ENCODE results near the gene MAT2A. TPM values are rescaled to one million over a fixed set of nuclear protein-coding genes. Genes with fewer than 3 reads are reported as not detected.
A peak's percentile ranks its signal among the peaks of the same experiment; 100 is the strongest.
"Not testable (repeated sequence)": the region's sequence is repeated elsewhere in the genome, so short reads cannot be mapped to it uniquely, and the experiment has no call there.

MAT2A gene
- total and polyA plus RNA-seq, 10 donors: 41.3 to 195 (median 133) TPM

DNA sequence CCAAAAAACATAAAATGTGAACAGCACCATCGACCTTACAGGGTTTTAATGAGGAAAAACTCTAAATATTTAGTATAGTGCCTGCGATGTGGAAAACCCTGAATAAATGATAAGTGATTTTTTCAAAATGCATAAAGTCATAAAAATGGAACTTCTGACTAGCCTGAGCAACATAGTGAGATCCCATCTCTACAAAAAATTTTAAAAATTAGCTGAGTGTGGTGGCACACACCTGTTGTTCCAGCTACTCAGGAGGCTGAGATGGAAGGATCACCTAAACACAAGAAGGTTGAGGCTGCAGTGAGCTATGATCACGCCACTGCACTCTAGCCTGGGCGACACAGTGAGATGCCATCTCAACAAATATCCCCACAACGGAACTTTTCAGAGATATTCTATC, 18.2 kb downstream of the MAT2A start:
- peaks cover 9 to 37% (median 22%) of the 10 kb centered on the region in 6 donors for H3K4me1 ChIP-seq
- H3K27ac ChIP-seq: no peak overlapping the region
- no peak for DNase-seq
- no peak for TF ChIP-seq POLR2A (IDR thresholded peaks at IDR 0.05)
- TF ChIP-seq, protein P1, sequence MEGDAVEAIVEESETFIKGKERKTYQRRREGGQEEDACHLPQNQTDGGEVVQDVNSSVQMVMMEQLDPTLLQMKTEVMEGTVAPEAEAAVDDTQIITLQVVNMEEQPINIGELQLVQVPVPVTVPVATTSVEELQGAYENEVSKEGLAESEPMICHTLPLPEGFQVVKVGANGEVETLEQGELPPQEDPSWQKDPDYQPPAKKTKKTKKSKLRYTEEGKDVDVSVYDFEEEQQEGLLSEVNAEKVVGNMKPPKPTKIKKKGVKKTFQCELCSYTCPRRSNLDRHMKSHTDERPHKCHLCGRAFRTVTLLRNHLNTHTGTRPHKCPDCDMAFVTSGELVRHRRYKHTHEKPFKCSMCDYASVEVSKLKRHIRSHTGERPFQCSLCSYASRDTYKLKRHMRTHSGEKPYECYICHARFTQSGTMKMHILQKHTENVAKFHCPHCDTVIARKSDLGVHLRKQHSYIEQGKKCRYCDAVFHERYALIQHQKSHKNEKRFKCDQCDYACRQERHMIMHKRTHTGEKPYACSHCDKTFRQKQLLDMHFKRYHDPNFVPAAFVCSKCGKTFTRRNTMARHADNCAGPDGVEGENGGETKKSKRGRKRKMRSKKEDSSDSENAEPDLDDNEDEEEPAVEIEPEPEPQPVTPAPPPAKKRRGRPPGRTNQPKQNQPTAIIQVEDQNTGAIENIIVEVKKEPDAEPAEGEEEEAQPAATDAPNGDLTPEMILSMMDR (IDR thresholded peaks at IDR 0.05 in 8 of 11, conservative IDR thresholded peaks at IDR 0.05 in 3 of 11): no peak
- no peak for TF ChIP-seq POLR2AphosphoS5 (IDR thresholded peaks at IDR 0.05)
- no peaks in the 10 kb centered on the region for H3K9me3 ChIP-seq
- H3K27me3 ChIP-seq (replicated peaks in 1 of 7): no peaks in the 10 kb centered on the region
- H3K4me3 ChIP-seq: no peak overlapping the region
- 91 to 97% (median 95%) methylated on average over 5 of the region's 5 CpGs for WGBS, 5 donors
- peaks cover 0 to 72% (median 38%) of the 10 kb centered on the region in 6 donors for H3K36me3 ChIP-seq
- intact Hi-C loops (cut with DNase I; ENCODE audit: low total_unique reads): no loop called here

DNA sequence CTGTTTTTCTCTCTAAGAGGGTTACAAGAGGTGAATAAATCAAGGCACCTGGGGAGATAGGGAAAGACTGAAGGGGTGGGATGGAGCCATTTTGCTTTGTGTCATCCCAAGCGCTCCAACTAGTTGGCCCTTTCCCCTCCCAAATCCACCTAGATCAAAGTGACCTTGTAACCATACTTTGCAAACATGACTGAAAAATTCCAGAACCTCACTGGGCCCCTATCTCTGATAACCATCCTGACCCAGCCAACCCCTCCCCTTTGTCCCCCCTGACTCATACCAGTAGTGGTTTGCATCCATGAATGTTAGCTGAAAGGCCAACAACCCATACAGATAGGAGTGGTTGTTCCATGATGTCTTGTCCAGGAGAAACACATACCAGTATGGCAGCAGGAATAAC, 19.2 kb downstream of the MAT2A start:
- intact Hi-C loops (cut with DNase I; ENCODE audit: low total_unique reads): no loop called here
- DNase-seq: no peak
- TF ChIP-seq POLR2AphosphoS5 (IDR thresholded peaks at IDR 0.05) (no peak), POLR2A (IDR thresholded peaks at IDR 0.05) (no peak)
- TF ChIP-seq, protein P1 (IDR thresholded peaks at IDR 0.05 in 8 of 11, conservative IDR thresholded peaks at IDR 0.05 in 3 of 11): no peak
- Histone ChIP-seq H3K27me3 (replicated peaks in 1 of 7) (no peaks in the 10 kb centered on the region), H3K4me3 (no peak overlapping the region), H3K36me3 (peaks cover 0 to 61% (median 28%) of the 10 kb centered on the region in 6 donors), H3K4me1 (peaks cover 7 to 37% (median 22%) of the 10 kb centered on the region in 6 donors), H3K27ac (no peak overlapping the region), H3K9me3 (no peaks in the 10 kb centered on the region)
- WGBS, 5 donors: 94 to 100% (median 100%) methylated on average over 1 of the region's 1 CpG

DNA sequence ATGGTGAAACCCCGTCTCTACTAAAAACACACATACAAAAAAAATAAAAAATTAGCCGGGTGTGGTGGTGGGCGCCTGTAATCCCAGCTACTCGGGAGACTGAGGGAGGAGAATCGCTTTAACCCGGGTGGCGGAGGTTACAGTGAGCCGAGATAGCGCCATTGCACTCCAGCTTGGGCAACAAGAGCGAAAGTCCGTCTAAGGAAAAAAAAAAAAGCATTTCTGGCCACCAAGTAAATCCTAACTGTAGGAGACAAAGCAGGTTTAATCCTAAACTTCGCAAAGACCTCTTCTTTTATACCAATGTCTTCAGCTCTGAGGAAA, 21.4 kb downstream of the MAT2A start:
- Histone ChIP-seq H3K4me3 (peak overlapping the region in 7 of 8 donors; percentile 53 to 82 (median 72)), H3K36me3 (peaks cover 0 to 39% (median 11%) of the 10 kb centered on the region in 6 donors), H3K4me1 (peaks cover 7 to 51% (median 29%) of the 10 kb centered on the region in 6 donors), H3K27ac (peak overlapping the region in 1 of 8 donors; percentile 92)
- H3K27me3 ChIP-seq (replicated peaks in 1 of 7); intact Hi-C loops (cut with DNase I; ENCODE audit: low total_unique reads); H3K9me3 ChIP-seq: not testable (repeated sequence)
- peak; percentile 37 for DNase-seq
- 83 to 90% (median 87%) methylated on average over 12 of the region's 12 CpGs for WGBS, 5 donors

DNA sequence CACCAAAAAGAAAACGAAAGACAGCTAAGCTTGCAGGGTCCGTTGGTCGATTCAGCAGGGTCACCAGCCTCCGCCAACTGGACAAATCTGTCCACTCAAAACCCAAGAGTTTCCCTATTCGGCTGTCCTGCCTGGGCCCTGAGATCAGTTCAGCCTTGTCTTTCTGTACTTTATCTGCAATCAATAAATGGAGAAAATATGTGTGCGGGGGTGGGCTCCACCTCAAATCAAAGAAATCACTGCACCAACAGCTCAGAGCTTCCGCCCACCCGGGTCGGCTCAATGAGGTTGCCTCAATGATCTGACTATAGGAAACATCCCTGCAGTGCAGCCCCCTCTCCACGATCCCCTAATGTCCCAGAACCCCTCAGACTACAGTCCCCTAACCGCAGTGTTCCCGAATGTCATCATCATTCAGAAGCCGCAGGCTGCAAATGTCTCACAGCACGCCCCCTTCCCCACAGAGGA, 21.9 kb downstream of the MAT2A start:
- H3K9me3 ChIP-seq: no peaks in the 10 kb centered on the region
- peaks cover 0 to 35% (median 8%) of the 10 kb centered on the region in 6 donors for H3K36me3 ChIP-seq
- intact Hi-C loops (cut with DNase I; ENCODE audit: low total_unique reads): no loop called here
- H3K27ac ChIP-seq: peak overlapping the region; percentile 79 to 94 (median 90)
- H3K4me3 ChIP-seq: peak overlapping the region; percentile 45 to 82 (median 71)
- 6 to 9% (median 8%) methylated on average over 13 to 14 of the region's 14 CpGs for WGBS, 5 donors
- DNase-seq: no peak
- H3K27me3 ChIP-seq (replicated peaks in 1 of 7): no peaks in the 10 kb centered on the region
- peaks cover 7 to 51% (median 29%) of the 10 kb centered on the region in 6 donors for H3K4me1 ChIP-seq
- TF ChIP-seq POLR2AphosphoS5 (IDR thresholded peaks at IDR 0.05) (no peak), POLR2A (IDR thresholded peaks at IDR 0.05) (no peak)
- TF ChIP-seq, protein P1 (IDR thresholded peaks at IDR 0.05 in 8 of 11, conservative IDR thresholded peaks at IDR 0.05 in 3 of 11): no peak
